GM12873 (cell line): ENCODE results near the gene PDLIM7.
A peak's percentile ranks its signal among the peaks of the same experiment; 100 is the strongest.

Source experiments
- TF ChIP-seq, protein P1 (sequence below): IDR thresholded peaks from 2 replicates; pipeline ENCODE4 v1.5.1; 2012; ENCODE audit warnings: low read depth, mild to moderate bottlenecking, moderate library complexity, low read length, control low read depth; ENCODE audit not compliant: insufficient read depth; ENCODE audit errors: missing control alignments

Gene PDLIM7

GRCh38 chr5:177509381-177509951, 12.1 kb upstream of the PDLIM7 start, which contains the start of gene DOK3:
TSS of gene DOK3 (minus strand) at chr5:177509826. CDS start at chr5:177509540, 286 bp downstream.
- TF ChIP-seq, protein P1, sequence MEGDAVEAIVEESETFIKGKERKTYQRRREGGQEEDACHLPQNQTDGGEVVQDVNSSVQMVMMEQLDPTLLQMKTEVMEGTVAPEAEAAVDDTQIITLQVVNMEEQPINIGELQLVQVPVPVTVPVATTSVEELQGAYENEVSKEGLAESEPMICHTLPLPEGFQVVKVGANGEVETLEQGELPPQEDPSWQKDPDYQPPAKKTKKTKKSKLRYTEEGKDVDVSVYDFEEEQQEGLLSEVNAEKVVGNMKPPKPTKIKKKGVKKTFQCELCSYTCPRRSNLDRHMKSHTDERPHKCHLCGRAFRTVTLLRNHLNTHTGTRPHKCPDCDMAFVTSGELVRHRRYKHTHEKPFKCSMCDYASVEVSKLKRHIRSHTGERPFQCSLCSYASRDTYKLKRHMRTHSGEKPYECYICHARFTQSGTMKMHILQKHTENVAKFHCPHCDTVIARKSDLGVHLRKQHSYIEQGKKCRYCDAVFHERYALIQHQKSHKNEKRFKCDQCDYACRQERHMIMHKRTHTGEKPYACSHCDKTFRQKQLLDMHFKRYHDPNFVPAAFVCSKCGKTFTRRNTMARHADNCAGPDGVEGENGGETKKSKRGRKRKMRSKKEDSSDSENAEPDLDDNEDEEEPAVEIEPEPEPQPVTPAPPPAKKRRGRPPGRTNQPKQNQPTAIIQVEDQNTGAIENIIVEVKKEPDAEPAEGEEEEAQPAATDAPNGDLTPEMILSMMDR: no peak

GRCh38 chr5:177508837-177509236, 11.4 kb upstream of the PDLIM7 start:
- TF ChIP-seq, protein P1: no peak

GRCh38 chr5:177508221-177508611, 10.8 kb upstream of the PDLIM7 start:
- TF ChIP-seq, protein P1: no peak

- TF ChIP-seq, protein P1: peak; percentile 14
These were observed 10.3 kb upstream of the PDLIM7 start for GRCh38 chr5:177507596-177508220.

- TF ChIP-seq, protein P1: peak; percentile 51
These were observed 9.8 kb upstream of the PDLIM7 start for GRCh38 chr5:177507165-177507564.

DNA sequence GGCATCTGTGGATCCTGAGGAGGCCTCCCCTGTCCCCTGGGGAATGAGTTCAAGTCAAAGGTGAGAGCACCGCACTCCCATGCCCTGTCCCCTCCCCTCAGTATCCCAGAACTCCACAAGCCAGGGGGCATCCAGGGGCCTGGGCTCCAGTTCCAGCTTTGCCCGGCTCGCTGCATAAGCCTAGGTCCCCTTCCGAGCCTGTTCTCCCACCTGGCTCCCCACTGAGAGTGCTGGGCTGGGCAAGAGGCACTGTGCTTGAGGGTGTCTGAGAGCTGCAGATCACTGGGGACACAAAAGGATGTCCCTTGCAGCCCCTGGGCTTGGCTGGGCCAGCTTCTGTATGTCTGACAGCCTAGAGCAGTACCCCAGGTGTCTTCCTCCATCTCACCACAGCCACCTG, 7.7 kb upstream of the PDLIM7 start:
- TF ChIP-seq, protein P1: no peak

DNA sequence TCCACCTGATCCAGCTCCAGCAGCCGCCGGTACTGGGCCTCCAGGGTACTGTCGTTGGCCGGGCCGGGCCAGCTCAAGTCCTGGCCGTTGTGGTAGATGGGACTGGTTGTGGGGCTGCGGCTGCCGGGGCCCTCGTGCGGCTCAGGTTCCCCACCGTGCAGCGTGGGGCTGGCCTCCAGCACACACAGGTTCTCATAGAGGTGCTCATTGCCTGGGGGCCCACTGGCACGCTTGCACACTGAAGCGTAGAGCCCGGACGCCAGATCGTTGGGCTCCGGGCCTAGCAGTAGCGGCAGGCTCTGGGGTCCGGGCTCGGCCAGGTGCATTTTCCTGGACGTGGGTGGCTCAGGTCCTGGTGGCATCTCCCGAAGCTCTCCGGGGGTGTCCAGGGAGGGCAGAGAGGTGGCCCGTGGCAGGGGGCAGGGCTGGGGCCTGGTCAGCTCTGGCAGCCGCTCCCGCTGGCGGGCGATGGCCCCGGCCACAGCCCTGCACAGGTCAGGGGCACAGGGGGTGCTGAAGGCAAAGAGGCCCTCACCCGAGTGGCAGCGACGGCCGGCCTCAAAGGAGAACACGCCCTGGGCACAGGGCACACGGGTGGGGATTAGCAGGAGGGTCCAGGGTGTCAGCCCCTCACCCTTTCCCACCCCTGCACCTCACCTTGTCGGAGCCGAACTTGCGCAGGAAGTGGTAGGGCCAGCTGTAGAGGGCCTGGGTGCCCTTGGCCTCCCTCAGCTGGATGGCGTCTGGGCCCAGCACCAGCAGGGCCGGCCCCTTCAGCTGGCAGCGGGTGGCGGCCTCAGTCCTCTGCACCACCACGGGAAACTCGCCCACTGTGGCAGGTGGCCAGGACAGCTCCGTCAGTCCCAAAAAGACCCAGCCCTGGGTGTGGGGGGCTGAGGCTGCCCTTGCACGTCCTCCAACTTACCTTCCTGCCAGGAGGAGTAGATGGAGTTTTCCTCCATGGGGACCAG, 7.0 kb upstream of the PDLIM7 start:
- TF ChIP-seq, protein P1: no peak
